ENCODE measurements around the gene INSC.

INSC gene

DNA sequence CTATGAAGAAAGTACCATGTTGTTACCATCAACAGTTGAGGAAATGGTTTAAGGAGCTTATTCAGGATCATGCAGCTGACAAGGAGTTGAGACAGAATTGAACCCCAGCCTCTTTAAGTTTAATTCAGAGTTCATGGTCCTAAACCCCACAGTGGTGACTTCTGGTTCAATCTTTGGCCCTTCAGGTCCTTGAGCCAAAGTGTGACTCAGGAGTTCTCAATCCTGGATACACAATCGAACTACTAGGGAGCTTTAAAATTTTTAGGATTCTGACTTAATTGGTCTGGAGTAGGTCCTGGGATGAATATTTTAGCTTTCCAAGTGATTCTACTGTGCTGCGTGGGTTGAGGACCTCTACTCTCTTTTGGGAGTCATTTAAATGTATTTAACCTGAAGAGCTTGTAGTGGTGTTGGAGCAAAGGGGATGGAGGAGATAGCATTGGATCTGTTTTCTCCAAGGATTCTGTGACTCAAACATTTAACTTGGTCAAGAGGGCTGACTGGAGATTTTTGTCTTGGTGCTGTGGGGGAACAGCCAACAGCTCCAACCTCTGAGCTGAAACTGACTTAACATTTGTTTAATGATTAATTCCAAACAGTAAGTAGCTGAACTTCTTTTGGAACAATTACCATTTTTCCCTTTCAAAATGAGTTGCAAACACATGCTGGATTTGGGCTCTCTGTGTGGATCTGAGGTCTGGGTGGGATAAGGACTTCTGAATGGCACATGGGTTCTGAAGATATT is 80.1 kb downstream of the INSC start:
- no peak for DNase-seq (ENCODE audit: insufficient read length)
- TF ChIP-seq POLR2AphosphoS5 (IDR thresholded peaks at IDR 0.05; ENCODE audit: low read depth, low read length) (no peak), POLR2A (IDR thresholded peaks at IDR 0.05; ENCODE audit: low read depth, low read length) (no peak), TAF1 (IDR thresholded peaks at IDR 0.05; ENCODE audit: borderline replicate concordance, low read depth, low read length) (no peak)
- no peak for FAIRE-seq

DNA sequence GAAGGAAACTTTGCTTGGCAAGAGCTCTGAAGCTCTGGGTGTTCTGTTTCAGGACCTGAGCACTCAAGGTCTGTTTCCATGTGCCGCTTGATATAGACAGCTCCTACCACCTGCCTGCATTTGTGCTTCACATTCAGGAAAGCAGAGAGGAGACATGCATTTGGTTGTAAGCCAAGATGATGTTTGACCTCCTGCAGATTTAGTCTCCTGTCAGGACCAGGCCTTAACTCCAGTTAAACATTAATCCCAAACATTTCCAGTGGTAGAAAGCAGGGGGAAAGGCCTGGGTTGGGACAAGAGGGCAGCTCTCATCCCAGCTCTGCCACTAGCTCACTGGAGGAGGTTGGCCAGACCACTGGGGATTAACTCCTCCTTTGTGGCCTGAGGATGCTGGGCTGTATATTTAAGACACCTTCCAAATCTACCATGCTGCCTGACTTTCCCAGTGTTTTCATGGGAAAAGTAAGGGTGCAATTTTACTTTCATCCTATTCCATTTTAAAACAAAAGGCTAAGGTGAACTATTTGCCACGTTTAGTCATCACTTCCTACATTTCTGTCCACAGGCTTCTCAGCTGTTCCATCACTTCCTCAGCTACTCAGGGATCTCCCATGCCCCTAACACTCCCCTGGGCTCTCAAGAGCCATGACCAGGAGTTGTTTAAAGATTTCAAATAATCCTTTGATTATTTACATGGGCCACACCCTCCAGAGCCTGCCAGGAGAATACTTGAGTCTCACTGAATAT is 80.9 kb downstream of the INSC start:
- no peak for DNase-seq (ENCODE audit: insufficient read length)
- FAIRE-seq, result no peak
- TF ChIP-seq TAF1 (IDR thresholded peaks at IDR 0.05; ENCODE audit: borderline replicate concordance, low read depth, low read length), result no peak
- TF ChIP-seq POLR2A (IDR thresholded peaks at IDR 0.05; ENCODE audit: low read depth, low read length), result no peak
- no peak for TF ChIP-seq POLR2AphosphoS5 (IDR thresholded peaks at IDR 0.05; ENCODE audit: low read depth, low read length)

DNA sequence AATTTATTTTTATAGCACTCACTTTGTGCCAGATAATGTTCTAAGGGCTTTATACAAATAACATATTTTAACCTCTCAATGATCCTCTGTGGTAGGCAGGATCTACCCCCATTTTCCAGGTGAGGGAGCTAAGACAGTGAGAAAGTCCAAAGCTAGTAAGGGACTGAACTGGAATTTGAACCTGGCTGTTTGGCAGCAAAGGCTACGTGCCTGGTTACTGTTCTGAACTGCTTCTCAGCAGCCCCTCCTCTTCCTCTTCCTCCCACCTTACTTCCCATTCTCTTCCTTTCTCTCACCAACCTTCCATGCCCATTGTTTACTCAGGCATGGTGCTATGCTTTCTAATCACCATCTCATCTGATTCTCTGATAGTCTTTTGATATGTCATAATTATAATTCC is 82.0 kb downstream of the INSC start:
- DNase-seq (ENCODE audit: insufficient read length) (no peak), FAIRE-seq (no peak)
- no peak for TF ChIP-seq POLR2AphosphoS5 (IDR thresholded peaks at IDR 0.05; ENCODE audit: low read depth, low read length)

DNA sequence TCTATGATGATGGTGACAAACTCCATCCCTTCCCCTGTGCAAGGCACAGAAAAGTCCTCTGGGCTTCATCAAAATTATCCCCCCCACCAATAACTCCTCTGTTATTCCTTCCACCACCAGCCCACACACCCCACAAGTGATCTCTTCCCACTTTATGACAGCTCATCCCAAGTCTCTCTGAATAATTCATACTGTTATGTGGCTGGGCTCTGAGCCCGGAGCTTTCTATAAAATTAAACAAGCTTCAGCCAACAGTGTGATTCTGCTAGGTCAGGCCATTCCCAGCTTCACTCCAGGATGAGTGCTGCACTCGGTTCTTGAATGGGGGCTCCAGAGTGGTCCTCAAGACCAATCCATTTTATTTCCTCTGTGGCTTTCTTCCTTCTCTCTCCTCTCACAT is 83.0 kb downstream of the INSC start:
- FAIRE-seq (no peak), DNase-seq (ENCODE audit: insufficient read length) (no peak)
- TF ChIP-seq POLR2AphosphoS5 (IDR thresholded peaks at IDR 0.05; ENCODE audit: low read depth, low read length) (no peak), POLR2A (IDR thresholded peaks at IDR 0.05; ENCODE audit: low read depth, low read length) (no peak), TAF1 (IDR thresholded peaks at IDR 0.05; ENCODE audit: borderline replicate concordance, low read depth, low read length) (no peak)

DNA sequence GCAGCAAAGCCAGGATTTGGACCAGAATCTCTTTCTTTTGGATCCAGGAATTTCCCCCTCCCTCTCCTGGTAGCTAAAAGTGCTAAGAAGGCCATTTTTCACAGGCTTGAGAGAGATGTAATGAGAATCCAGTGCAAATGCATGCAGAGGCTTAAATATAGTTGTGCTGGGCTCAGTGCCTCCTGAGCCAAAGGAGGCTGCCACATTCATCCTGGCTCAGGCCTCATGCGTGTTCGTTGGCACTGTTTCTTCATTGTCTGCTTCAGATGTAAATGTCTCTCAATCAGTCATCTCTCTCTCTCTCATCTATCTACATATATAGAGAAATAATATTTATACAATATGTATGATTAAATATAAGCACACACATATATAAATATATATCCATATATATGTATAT is 83.6 kb downstream of the INSC start:
- FAIRE-seq, result no peak
- no peak for DNase-seq (ENCODE audit: insufficient read length)
- no peak for TF ChIP-seq TAF1 (IDR thresholded peaks at IDR 0.05; ENCODE audit: borderline replicate concordance, low read depth, low read length)
- no peak for TF ChIP-seq POLR2AphosphoS5 (IDR thresholded peaks at IDR 0.05; ENCODE audit: low read depth, low read length)
- TF ChIP-seq POLR2A (IDR thresholded peaks at IDR 0.05; ENCODE audit: low read depth, low read length), result no peak

DNA sequence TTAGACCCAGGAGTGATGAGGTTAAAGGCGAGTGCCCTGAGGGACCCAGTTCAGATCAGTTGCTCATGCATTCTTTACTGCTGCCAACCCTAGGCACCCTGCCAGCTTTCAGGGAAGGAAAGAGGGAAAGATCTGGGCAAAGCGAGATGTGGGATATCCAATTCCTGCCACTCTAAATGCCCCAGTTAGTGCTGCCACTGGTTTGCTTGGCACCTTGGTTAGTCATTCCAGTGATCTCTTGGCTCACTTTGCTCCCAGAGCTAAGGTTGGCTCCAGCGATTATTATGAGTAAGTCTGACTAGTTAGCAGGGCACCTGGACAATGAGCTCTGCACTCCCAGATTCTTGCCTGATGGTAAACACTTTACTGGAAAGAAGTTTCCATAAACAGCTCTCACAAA is 85.0 kb downstream of the INSC start:
- no peak for TF ChIP-seq POLR2A (IDR thresholded peaks at IDR 0.05; ENCODE audit: low read depth, low read length)
- no peak for TF ChIP-seq TAF1 (IDR thresholded peaks at IDR 0.05; ENCODE audit: borderline replicate concordance, low read depth, low read length)
- no peak for TF ChIP-seq POLR2AphosphoS5 (IDR thresholded peaks at IDR 0.05; ENCODE audit: low read depth, low read length)
- FAIRE-seq (no peak), DNase-seq (ENCODE audit: insufficient read length) (no peak)

DNA sequence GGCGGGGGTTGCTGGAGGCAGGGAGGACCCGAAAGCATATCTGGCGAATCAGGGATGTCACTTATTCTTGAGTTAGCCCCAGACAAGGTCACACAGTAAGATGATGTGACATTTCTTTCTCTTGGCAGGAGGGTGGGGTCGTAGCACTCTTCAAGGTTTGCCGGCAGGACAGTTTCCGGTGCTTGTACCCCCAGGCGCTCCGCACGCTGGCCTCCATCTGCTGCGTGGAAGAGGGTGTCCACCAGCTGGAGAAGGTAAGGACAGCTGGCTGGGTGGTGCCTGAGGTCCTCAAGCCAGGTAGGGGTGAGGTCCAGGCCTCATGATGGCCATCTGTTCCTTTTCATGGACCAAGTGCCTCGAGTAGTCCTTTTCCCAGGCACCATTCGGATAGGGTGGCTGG is 86.0 kb downstream of the INSC start:
- FAIRE-seq (no peak), DNase-seq (ENCODE audit: insufficient read length) (no peak)
- TF ChIP-seq TAF1 (IDR thresholded peaks at IDR 0.05; ENCODE audit: borderline replicate concordance, low read depth, low read length), result no peak

DNA sequence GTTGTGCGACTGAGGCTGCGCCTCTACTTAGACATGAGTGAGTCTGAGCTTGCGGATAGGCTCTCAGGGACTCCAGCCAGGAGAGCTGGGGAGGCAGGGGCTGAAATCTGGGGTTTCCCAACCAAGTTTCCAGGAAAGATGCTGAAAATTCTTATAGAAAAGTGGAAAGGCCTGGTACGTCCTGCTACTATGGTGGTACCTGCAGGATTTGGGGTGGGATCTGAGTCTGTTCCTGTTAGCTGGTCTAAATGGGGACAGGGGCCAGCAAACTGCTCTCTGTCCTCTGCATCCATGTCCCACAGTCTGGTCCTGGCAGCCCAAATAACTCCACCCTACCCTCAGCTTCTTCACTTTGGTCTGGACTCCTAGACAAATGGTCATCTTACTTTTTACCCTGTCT is 86.9 kb downstream of the INSC start:
- TF ChIP-seq POLR2A (IDR thresholded peaks at IDR 0.05; ENCODE audit: low read depth, low read length) (no peak), POLR2AphosphoS5 (IDR thresholded peaks at IDR 0.05; ENCODE audit: low read depth, low read length) (no peak), TAF1 (IDR thresholded peaks at IDR 0.05; ENCODE audit: borderline replicate concordance, low read depth, low read length) (no peak)
- FAIRE-seq (no peak), DNase-seq (ENCODE audit: insufficient read length) (no peak)

DNA sequence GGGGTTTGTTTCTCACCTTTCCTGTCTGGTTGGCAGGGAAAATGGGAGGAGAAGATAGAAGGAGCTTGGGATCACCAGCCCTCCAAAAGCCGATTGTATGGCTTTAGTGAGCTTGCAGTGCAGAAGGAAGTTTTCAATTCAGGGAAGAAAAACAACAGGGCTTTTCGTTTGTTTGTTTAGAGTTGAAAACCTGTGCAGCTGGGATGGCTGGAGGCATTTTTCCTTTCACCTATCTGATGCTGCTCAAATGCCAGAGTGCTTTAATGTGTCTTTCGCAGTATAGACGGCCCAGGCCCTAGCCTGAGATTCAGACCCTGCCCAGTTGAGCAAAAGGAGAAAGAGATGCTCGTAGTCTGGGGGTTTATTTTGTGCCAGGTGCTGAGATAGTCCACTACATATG is 87.9 kb downstream of the INSC start:
- DNase-seq (ENCODE audit: insufficient read length), result no peak
- no peak for FAIRE-seq
- TF ChIP-seq TAF1 (IDR thresholded peaks at IDR 0.05; ENCODE audit: borderline replicate concordance, low read depth, low read length), result no peak
- TF ChIP-seq POLR2A (IDR thresholded peaks at IDR 0.05; ENCODE audit: low read depth, low read length), result no peak
- no peak for TF ChIP-seq POLR2AphosphoS5 (IDR thresholded peaks at IDR 0.05; ENCODE audit: low read depth, low read length)

DNA sequence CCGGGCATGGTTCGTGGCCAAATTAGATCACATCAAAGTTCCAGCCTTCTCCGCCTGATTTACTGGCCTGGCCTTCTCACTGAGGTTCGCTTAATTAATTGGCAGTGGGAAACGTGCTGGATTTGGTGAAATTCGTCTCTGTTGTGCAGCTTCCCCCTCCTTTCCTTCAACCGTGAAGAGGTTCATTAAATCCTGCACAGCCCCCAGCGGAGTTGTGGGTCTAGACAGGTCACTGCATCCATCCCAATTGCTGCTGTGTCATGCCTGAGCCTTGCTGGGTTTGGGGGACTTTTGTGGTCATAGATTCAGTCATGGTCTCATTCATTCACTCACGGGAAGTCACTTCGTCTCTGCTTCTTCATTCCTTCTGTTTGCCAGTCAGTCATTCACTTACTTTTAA is 90.0 kb downstream of the INSC start:
- TF ChIP-seq TAF1 (IDR thresholded peaks at IDR 0.05; ENCODE audit: borderline replicate concordance, low read depth, low read length) (no peak), POLR2AphosphoS5 (IDR thresholded peaks at IDR 0.05; ENCODE audit: low read depth, low read length) (no peak), POLR2A (IDR thresholded peaks at IDR 0.05; ENCODE audit: low read depth, low read length) (no peak)

DNA sequence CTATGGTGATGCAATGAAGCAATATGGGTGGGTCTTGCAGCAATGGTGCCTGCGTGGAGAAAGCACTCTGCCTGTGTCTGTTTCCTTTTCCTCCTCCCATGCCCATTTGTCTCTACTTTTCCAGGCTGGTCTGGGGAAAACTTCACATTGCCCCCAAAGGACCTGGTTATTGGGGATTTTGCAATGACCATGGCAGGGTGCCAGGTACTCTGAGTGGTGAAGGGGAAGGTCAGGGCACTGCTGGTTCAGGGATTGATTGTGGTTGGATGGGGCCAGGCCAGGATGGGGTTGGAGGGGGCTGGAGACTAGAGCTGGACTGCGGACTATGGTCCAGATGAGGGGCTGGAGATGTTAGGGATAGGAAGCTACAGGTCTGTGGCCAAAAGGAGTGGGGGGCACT is 92.1 kb downstream of the INSC start:
- FAIRE-seq, result no peak
- TF ChIP-seq POLR2A (IDR thresholded peaks at IDR 0.05; ENCODE audit: low read depth, low read length) (no peak), TAF1 (IDR thresholded peaks at IDR 0.05; ENCODE audit: borderline replicate concordance, low read depth, low read length) (no peak)
- DNase-seq (ENCODE audit: insufficient read length), result no peak

More for the DNA sequence above, 90.0 kb downstream of the INSC start:
- no peak for DNase-seq (ENCODE audit: insufficient read length)
- FAIRE-seq, result no peak
